ENCODE data around the gene BRDT.

BRDT gene
- 0 to 0.49 (median 0.14) reads per million in 4 experiments for total RNA-seq

DNA sequence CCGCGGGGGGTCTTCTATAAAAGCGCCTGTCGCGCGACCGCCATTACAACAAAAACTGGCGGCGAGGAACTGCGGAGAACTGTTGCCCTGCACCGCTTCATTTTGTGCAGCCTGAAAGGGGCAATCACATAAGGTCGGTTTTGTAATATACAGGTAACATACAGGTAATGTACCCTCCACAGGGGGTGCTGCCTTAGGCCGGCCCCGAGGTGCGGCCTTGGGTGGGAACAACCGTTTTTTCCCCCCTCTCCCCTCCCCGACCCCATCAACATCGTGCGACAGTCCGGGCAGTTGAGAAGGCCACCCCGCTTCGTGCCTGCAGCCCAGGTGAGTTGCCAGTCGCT is at the start of gene BRDT:
Gene BRDT, plus strand, starts transcription at position 46 of the 344 bp plus-strand sequence. CDS start 13,354 bp downstream, outside the sequence.
- DNase-seq = no peak

GRCh38 chr1:91900562-91900961 is 48.6 kb upstream of the BRDT start:
- no peak for DNase-seq

DNA sequence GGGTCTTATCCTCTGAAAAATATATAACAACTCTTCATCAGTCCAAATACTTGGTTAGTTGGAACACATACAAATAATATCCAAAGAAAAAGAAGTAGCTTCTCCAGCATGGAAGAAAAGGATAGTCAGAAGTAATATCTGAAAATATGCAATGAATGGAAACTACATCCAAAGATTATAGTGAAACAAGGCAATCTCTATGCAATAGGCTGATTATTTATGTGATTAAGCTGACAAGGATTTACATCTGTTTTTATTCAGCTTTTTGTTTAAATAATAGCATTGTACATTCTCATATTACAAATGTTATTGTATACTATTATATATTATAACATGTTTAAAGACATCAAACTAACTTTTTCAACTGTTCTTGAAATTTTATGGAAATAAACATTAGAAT is 48.0 kb upstream of the BRDT start:
- no peak for DNase-seq

GRCh38 chr1:91912266-91912665 is 36.9 kb upstream of the BRDT start:
- DNase-seq = no peak

- no peak for DNase-seq
Observed at GRCh38 chr1:91913018-91913417, 36.2 kb upstream of the BRDT start.

- no peak for DNase-seq
Observed at GRCh38 chr1:91916046-91916445, 33.2 kb upstream of the BRDT start.

GRCh38 chr1:91916811-91917460 is 32.3 kb upstream of the BRDT start:
- DNase-seq = no peak

GRCh38 chr1:91919962-91920361 is 29.2 kb upstream of the BRDT start:
- no peak for DNase-seq

- no peak for DNase-seq
Observed at GRCh38 chr1:91924146-91924545, 25.1 kb upstream of the BRDT start.

GRCh38 chr1:91925644-91926435 is 23.4 kb upstream of the BRDT start:
- DNase-seq = no peak

GRCh38 chr1:91928026-91928425 is 21.2 kb upstream of the BRDT start:
- no peak for DNase-seq

GRCh38 chr1:91929250-91929649 is 20.0 kb upstream of the BRDT start:
- no peak for DNase-seq

- no peak for DNase-seq
Observed at GRCh38 chr1:91937613-91938012, 11.6 kb upstream of the BRDT start.

DNA sequence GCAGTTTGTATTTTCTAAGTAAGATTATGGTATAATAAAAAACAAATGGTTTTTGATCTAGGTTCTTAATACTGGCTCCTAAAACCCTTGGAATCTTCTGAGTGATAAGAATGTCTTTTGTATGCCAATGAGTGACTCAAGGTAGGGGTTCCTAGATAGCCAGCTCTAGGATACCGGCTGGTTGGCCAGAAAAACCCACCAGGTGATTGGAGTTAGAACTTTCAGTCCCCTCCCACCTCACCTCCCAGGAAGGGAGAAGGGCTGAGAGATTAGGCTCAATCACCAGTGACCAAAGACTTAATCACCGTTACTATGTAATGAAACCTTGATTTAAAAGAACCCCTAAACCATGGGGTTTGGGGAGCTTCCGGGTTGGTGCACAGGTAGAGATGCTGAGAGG is 8.7 kb upstream of the BRDT start:
- DNase-seq = no peak

DNA sequence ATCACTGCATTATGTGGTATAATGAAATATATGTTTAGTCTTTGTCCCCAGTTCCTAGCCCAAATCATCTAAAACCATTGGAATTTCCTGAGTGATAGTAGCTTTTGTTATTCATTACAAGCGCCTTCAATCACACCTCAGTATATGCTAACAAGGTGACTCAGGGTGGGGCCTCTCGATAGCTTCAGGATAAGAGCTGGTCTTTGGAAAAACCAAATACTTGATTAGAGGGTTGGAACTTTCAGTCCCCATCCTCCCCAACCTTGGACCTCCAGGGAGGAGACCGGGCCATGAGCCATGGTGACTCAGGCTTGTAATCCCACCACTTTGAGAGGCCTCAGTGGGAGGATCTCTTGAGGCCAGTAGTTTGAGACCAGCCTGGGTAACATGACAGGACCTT is 5.1 kb upstream of the BRDT start:
- DNase-seq = no peak

DNA sequence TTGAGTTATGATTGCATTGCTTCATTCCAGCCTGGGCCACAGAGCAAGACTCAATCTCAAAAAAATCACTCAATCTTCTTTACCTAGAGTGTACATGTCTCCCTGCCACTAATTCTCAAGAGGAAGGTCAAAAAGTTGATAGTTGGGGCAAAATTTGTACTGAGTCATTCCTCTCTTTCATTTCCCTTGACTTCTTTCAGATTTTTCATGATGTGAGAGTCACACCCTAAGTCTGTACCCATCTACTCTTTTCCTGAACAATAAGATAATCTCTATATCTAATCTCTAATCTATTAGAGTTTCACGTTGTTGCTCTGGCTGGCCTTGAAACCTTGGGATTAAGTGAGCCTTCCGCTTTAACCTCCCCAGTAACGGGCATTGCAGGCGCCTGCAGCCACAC is 1.1 kb upstream of the BRDT start:
- DNase-seq = no peak

GRCh38 chr1:91948501-91949355 is 473 bp upstream of the BRDT start:
- no peak for DNase-seq

GRCh38 chr1:91952187-91952586 is 3.0 kb downstream of the BRDT start:
- DNase-seq = no peak

- no peak for DNase-seq
Observed at GRCh38 chr1:91958926-91959325, 9.7 kb downstream of the BRDT start.

DNA sequence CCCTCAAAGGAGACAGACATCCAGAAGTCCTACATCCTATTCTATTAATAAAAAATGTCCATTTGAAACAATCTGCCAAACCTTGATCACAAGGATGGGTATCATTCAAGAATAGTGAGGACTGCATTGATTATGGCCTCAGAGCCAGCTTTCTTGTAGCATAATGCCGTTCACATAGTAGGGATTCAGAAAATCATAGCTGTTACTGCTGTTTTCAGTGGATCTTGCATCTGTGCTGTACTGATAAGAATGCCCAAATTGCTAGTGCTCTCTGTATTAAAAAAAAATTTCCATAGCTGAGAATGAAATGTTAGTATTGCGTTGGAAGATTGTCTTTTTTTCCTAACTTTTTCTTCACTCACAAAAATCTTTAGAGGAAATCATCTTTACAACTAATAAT is 19.1 kb downstream of the BRDT start:
- DNase-seq = no peak

GRCh38 chr1:91979383-91979782 is 30.2 kb downstream of the BRDT start:
- no peak for DNase-seq

- no peak for DNase-seq
Observed at GRCh38 chr1:91980663-91981062, 31.5 kb downstream of the BRDT start.

GRCh38 chr1:91981996-91982609 is 32.9 kb downstream of the BRDT start:
- DNase-seq = no peak
